IMR-90 (cell line): ENCODE data around the gene TYR. TPM values are rescaled to one million over a fixed set of nuclear protein-coding genes. Genes with fewer than 3 reads are reported as not detected.

Source experiments
- ATAC-seq: fragments of 200-7000 bp; cut with Tn5 transposase; 2 replicates; pipeline ENCODE4 v1.9.1; 2020; ENCODE audit warnings: low read depth, mild to moderate bottlenecking, moderate library complexity
- BruUV-seq: library from RNA; stranded (reverse); fragments of 400-500 nt; replicated peaks from 2 replicates; lab custom pipeline; 2021; lab: Mats Ljungman, UMichigan
- CTCF ChIA-PET: fragments of 300-600 bp; formaldehyde crosslinking; extraction: SDS; loops from one replicate; lab custom pipeline; 2021; ENCODE audit warnings: antibody characterized with exemption; lab: Yijun Ruan, JAX
- POLR2A ChIA-PET: fragments of 300-600 bp; sonication (Branson Sonifier 250); formaldehyde crosslinking; loops from one replicate; lab custom pipeline; 2022; ENCODE audit warnings: antibody characterized with exemption; ENCODE audit not compliant: unreplicated experiment; lab: Charles Lee
- DNase-seq: peaks from one replicate; pipeline ENCODE4 v3.0.0; 2013
- H2AFZ ChIP-seq: replicated peaks from 2 replicates; pipeline ENCODE3; 2013; ENCODE audit warnings: low read length, mild to moderate bottlenecking; ENCODE audit not compliant: poor library complexity
- H2AK5ac ChIP-seq: 2 replicates; pipeline ENCODE4 v1.6.1; 2013; ENCODE audit warnings: low read depth, low read length, inconsistent platforms
- H2AK9ac ChIP-seq: replicated peaks from 2 replicates; pipeline ENCODE3; 2013; ENCODE audit warnings: mild to moderate bottlenecking, low read depth, low read length, moderate library complexity; ENCODE audit not compliant: poor library complexity
- H2BK120ac ChIP-seq: 2 replicates; pipeline ENCODE4 v1.6.1; 2013; ENCODE audit warnings: low read depth, low read length, inconsistent platforms
- H2BK15ac ChIP-seq: 3 replicates; pipeline ENCODE4 v1.6.1; 2013; ENCODE audit warnings: low read depth, low read length, inconsistent platforms
- H2BK20ac ChIP-seq: 2 replicates; pipeline ENCODE4 v1.6.1; 2013; ENCODE audit warnings: low read depth, mild to moderate bottlenecking, inconsistent platforms, low read length, moderate library complexity
- H2BK5ac ChIP-seq: 2 replicates; pipeline ENCODE4 v1.6.1; 2013; ENCODE audit warnings: mild to moderate bottlenecking, low read depth, low read length, inconsistent platforms; ENCODE audit not compliant: poor library complexity, severe bottlenecking
- H3K14ac ChIP-seq: replicated peaks from 2 replicates; pipeline ENCODE4 v1.6.1; 2013; ENCODE audit warnings: low read depth, low read length, inconsistent platforms
- H3K18ac ChIP-seq: 2 replicates; pipeline ENCODE4 v1.6.1; 2013; ENCODE audit warnings: low read depth, low read length, control low read depth
- H3K23ac ChIP-seq: 2 replicates; pipeline ENCODE4 v1.6.1; 2013; ENCODE audit warnings: low read depth, low read length, inconsistent platforms
- H3K27ac ChIP-seq: 2 replicates; pipeline ENCODE4 v1.5.1; 2013; ENCODE audit warnings: mild to moderate bottlenecking, control low read depth, low read length; ENCODE audit not compliant: insufficient read depth
- H3K27me3 ChIP-seq: 2 replicates; pipeline ENCODE4 v1.6.1; 2013; ENCODE audit warnings: low read length; ENCODE audit not compliant: control insufficient read depth, insufficient read depth
- H3K36me3 ChIP-seq: 2 replicates; pipeline ENCODE4 v1.6.1; 2013; ENCODE audit warnings: low read length, mixed read lengths; ENCODE audit not compliant: control insufficient read depth, insufficient read depth
- H3K4ac ChIP-seq: 2 replicates; pipeline ENCODE4 v1.6.1; 2013; ENCODE audit warnings: low read depth, low read length, inconsistent platforms
- H3K4me1 ChIP-seq: 2 replicates; pipeline ENCODE4 v1.6.1; 2013; ENCODE audit warnings: low read length, mixed read lengths; ENCODE audit not compliant: control insufficient read depth, insufficient read depth
- H3K4me2 ChIP-seq: 2 replicates; pipeline ENCODE4 v1.6.1; 2013; ENCODE audit warnings: low read depth, mild to moderate bottlenecking, control low read depth, low read length, moderate library complexity
- H3K4me3 ChIP-seq: 2 replicates; pipeline ENCODE4 v1.5.1; 2013; ENCODE audit warnings: low read depth, mild to moderate bottlenecking, control low read depth, low read length, moderate library complexity; ENCODE audit not compliant: insufficient read depth
- H3K56ac ChIP-seq: 2 replicates; pipeline ENCODE4 v1.6.1; 2013; ENCODE audit warnings: low read length, inconsistent platforms; ENCODE audit not compliant: insufficient read depth; ENCODE audit errors: extremely low read depth
- H3K79me1 ChIP-seq, 2 experiments: 2 replicates each; pipeline ENCODE4 v1.6.1; 2013; ENCODE audit warnings: low read length in 2 of 2, inconsistent platforms in 1 of 2, low read depth in 1 of 2
- H3K9ac ChIP-seq: 2 replicates; pipeline ENCODE4 v1.6.1; 2013; ENCODE audit warnings: low read depth, low read length, control low read depth
- H3K9me1 ChIP-seq: 2 replicates; pipeline ENCODE4 v1.6.1; 2013; ENCODE audit warnings: low read length, inconsistent platforms; ENCODE audit not compliant: insufficient read depth
- H3K9me3 ChIP-seq: 2 replicates; pipeline ENCODE4 v1.6.1; 2013; ENCODE audit warnings: low read length; ENCODE audit not compliant: control insufficient read depth, insufficient read depth
- H4K20me1 ChIP-seq: 2 replicates; pipeline ENCODE4 v1.6.1; 2013; ENCODE audit warnings: low read length, inconsistent platforms; ENCODE audit not compliant: insufficient read depth
- H4K5ac ChIP-seq: 2 replicates; pipeline ENCODE4 v1.6.1; 2013; ENCODE audit warnings: mild to moderate bottlenecking, low read depth, low read length, control low read depth
- H4K8ac ChIP-seq, 2 experiments: 2 replicates each; pipeline ENCODE4 v1.6.1; 2013; ENCODE audit warnings: low read depth in 2 of 2, low read length in 2 of 2, control low read depth in 1 of 2, inconsistent platforms in 1 of 2
- H4K91ac ChIP-seq: 2 replicates; pipeline ENCODE4 v1.6.1; 2013; ENCODE audit warnings: low read depth, low read length, inconsistent platforms; ENCODE audit not compliant: insufficient read depth
- BHLHE40 ChIP-seq: fragments of 150-350 bp; IDR thresholded peaks from 2 replicates; pipeline ENCODE4 v1.6.1; 2016; ENCODE audit warnings: mild to moderate bottlenecking, low read depth, low read length
- CEBPB ChIP-seq: IDR thresholded peaks from 2 replicates; pipeline ENCODE4 v1.6.1; 2012; ENCODE audit warnings: low read depth, low read length, improper control_type of control experiment
- CHD1 ChIP-seq: IDR thresholded peaks from 2 replicates; pipeline ENCODE4 v1.6.1; 2012; ENCODE audit warnings: low read depth, low read length, improper control_type of control experiment
- FOS ChIP-seq: fragments of 150-350 bp; IDR thresholded peaks from 2 replicates; pipeline ENCODE4 v1.6.1; 2016; ENCODE audit warnings: low read depth, low read length
- MXI1 ChIP-seq: IDR thresholded peaks from 2 replicates; pipeline ENCODE4 v1.6.1; 2012; ENCODE audit warnings: low read depth, mild to moderate bottlenecking, low read length, moderate library complexity, borderline replicate concordance
- NFE2L2 ChIP-seq: fragments of 150-350 bp; IDR thresholded peaks from 2 replicates; pipeline ENCODE4 v1.6.1; 2016; ENCODE audit warnings: low read depth, mild to moderate bottlenecking, low read length
- POLR2A ChIP-seq: IDR thresholded peaks from 2 replicates; pipeline ENCODE4 v1.6.1; 2012; ENCODE audit warnings: mild to moderate bottlenecking, low read depth, low read length
- RAD21 ChIP-seq: IDR thresholded peaks from 2 replicates; pipeline ENCODE4 v1.6.1; 2012; ENCODE audit warnings: low read length, improper control_type of control experiment
- RCOR1 ChIP-seq: IDR thresholded peaks from 2 replicates; pipeline ENCODE4 v1.6.1; 2012; ENCODE audit warnings: mild to moderate bottlenecking, low read length, improper control_type of control experiment; ENCODE audit not compliant: insufficient replicate concordance
- RFX5 ChIP-seq: IDR thresholded peaks from 2 replicates; pipeline ENCODE4 v1.8.0; 2012; ENCODE audit warnings: low read depth, mild to moderate bottlenecking, low read length, moderate library complexity
- WGBS, 2 experiments: methylation state at CpG; one replicate each; pipeline versions ENCODE4 v1.1.5 to v1.1.7; 2013; ENCODE audit warnings: missing lambda C conversion rate in 2 of 2; ENCODE audit not compliant: insufficient read length in 1 of 2; ENCODE audit errors: extremely low coverage in 2 of 2; 5-methylcytosine and 5-hydroxymethylcytosine counted together
- dilution Hi-C: fragments of 300-500 bp; cut with HindIII; formaldehyde crosslinking; loops from one replicate; pipeline ENCODE4 v1.14.3; 2018; ENCODE audit warnings: low sequenced_read_pairs; ENCODE audit not compliant: unreplicated experiment
- in situ Hi-C: fragments of 300-500 bp; cut with MboI; formaldehyde crosslinking; loops from 3 replicates; pipeline ENCODE4 v1.14.3; 2019; ENCODE audit warnings: low sequenced_read_pairs, inconsistent platforms, mixed read lengths
- intact Hi-C: fragments of 100-400 bp; cut with micrococcal nuclease; formaldehyde crosslinking; loops from 2 replicates; pipeline ENCODE4 v1.10.0; 2022
- polyA plus RNA-seq, 3 experiments: library from polyadenylated mRNA; depleted of rRNA; stranded (reverse); fragments of >200 nt; gene quantifications; 2 replicates each; pipeline ENCODE4 v1.2.3, GENCODE V29; 2012; ENCODE audit warnings: low replicate concordance in 1 of 3
- total RNA-seq: library from RNA; depleted of rRNA; stranded (reverse); fragments of >200 nt; gene quantifications from 2 replicates; pipeline ENCODE4 v1.2.3, GENCODE V29; 2012
- TF ChIP-seq, protein P1 (sequence below): conservative IDR thresholded peaks from 2 replicates; pipeline ENCODE4 v1.5.1; 2012; ENCODE audit warnings: mild to moderate bottlenecking, low read depth, low read length, improper control_type of control experiment
- TF ChIP-seq, protein P2 (sequence below): fragments of 150-350 bp; IDR thresholded peaks from 2 replicates; pipeline ENCODE4 v1.6.1; 2017; ENCODE audit warnings: mild to moderate bottlenecking, antibody characterized with exemption, low read length, low read depth

The TYR gene
- total and polyA plus RNA-seq, 2 of the 4 experiments (the other 2 are of a cell fraction), result not detected

DNA sequence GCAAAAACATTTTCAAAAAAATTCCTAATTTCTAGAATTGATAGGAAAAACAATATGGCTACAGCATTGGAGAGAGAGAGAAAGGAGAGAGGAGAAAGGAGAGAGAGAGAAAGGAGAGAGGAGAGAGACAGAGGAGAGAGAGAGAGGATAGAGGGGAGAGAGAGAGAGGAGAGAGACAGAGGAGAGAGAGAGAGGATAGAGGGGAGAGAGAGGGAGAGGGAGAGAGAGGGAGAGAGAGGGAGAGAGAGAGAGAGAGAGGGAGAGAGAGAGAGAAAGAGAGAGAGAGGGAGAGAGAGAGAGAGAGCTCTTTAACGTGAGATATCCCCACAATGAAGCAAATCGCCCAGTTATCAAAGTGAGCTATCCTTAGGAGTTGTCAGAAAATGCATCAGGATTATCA is 737 bp upstream of the TYR start:
- Histone ChIP-seq H3K14ac (no peak overlapping the region), H3K56ac (no peak overlapping the region), H2BK15ac (no peak overlapping the region), H3K4me2 (no peak overlapping the region), H3K36me3 (no peaks in the 10 kb centered on the region), H3K4me3 (no peak overlapping the region), H3K4ac (no peak overlapping the region), H4K5ac (no peak overlapping the region), H3K79me1 (no peaks in the 10 kb centered on the region), H4K20me1 (no peaks in the 10 kb centered on the region), H2BK20ac (no peak overlapping the region), H3K9me1 (no peaks in the 10 kb centered on the region), H2BK5ac (no peak overlapping the region), H3K9ac (no peak overlapping the region), H2AK5ac (no peak overlapping the region), H2BK120ac (no peak overlapping the region), H3K9me3 (no peaks in the 10 kb centered on the region), H3K27ac (no peak overlapping the region), H2AFZ (no peak overlapping the region), H3K23ac (no peak overlapping the region), H3K27me3 (no peaks in the 10 kb centered on the region), H4K8ac (no peak overlapping the region), H4K91ac (no peak overlapping the region), H2AK9ac (no peak overlapping the region), H3K18ac (no peak overlapping the region), H3K4me1 (no peaks in the 10 kb centered on the region)
- ATAC-seq, result no peak
- no TSS peak for BruUV-seq
- WGBS, 2 experiments, result no CpG with 5 or more reads among the region's 2 CpGs
- DNase-seq, result no peak
- POLR2A ChIA-PET, result no interaction called here
- CTCF ChIA-PET, result interaction anchor here (0.6 kb wide), 1 partner anchor 761 kb away, joined by 4 read pairs; no protein-coding TSS in a partner anchor
- intact Hi-C loops (no loop called here), in situ Hi-C loops (no loop called here), dilution Hi-C loops (no loop called here)
- TF ChIP-seq BHLHE40 (no peak), CHD1 (no peak), RFX5 (no peak), RAD21 (no peak), FOS (no peak), NFE2L2 (no peak), RCOR1 (no peak), POLR2A (no peak), CEBPB (no peak), MXI1 (no peak)
- TF ChIP-seq, protein P1, sequence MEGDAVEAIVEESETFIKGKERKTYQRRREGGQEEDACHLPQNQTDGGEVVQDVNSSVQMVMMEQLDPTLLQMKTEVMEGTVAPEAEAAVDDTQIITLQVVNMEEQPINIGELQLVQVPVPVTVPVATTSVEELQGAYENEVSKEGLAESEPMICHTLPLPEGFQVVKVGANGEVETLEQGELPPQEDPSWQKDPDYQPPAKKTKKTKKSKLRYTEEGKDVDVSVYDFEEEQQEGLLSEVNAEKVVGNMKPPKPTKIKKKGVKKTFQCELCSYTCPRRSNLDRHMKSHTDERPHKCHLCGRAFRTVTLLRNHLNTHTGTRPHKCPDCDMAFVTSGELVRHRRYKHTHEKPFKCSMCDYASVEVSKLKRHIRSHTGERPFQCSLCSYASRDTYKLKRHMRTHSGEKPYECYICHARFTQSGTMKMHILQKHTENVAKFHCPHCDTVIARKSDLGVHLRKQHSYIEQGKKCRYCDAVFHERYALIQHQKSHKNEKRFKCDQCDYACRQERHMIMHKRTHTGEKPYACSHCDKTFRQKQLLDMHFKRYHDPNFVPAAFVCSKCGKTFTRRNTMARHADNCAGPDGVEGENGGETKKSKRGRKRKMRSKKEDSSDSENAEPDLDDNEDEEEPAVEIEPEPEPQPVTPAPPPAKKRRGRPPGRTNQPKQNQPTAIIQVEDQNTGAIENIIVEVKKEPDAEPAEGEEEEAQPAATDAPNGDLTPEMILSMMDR, result no peak
- TF ChIP-seq, protein P2, sequence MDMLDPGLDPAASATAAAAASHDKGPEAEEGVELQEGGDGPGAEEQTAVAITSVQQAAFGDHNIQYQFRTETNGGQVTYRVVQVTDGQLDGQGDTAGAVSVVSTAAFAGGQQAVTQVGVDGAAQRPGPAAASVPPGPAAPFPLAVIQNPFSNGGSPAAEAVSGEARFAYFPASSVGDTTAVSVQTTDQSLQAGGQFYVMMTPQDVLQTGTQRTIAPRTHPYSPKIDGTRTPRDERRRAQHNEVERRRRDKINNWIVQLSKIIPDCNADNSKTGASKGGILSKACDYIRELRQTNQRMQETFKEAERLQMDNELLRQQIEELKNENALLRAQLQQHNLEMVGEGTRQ, result no peak
